HepG2 (cell line): Measurements from ENCODE around the gene OR2A7. TPM values are rescaled to one million over a fixed set of nuclear protein-coding genes. Genes with fewer than 3 reads are reported as not detected.

ENCODE experiments used
- ATAC-seq: fragments of 200-7000 bp; cut with Tn5 transposase; 3 replicates; pipeline ENCODE4 v1.9.1; 2020; ENCODE audit warnings: mild to moderate bottlenecking, moderate library complexity
- BruUV-seq: library from RNA; stranded (reverse); fragments of 400-500 nt; replicated peaks from 2 replicates; lab custom pipeline; 2021; lab: Mats Ljungman, UMichigan
- CTCF ChIA-PET: fragments of 300-600 bp; formaldehyde crosslinking; extraction: SDS; loops from one replicate; lab custom pipeline; 2021; ENCODE audit warnings: low total read pairs, inconsistent platforms, low intra/inter-chr PET ratio; lab: Yijun Ruan, JAX
- POLR2A ChIA-PET: fragments of 350-600 bp; sonication (Branson Sonifier 250); formaldehyde crosslinking; loops from one replicate; lab custom pipeline; 2020; ENCODE audit warnings: antibody characterized with exemption, inconsistent platforms; lab: Yijun Ruan, JAX
- DNase-seq: peaks from one replicate; pipeline ENCODE4 v3.0.0-alpha.2; 2015; ENCODE audit warnings: low spot score
- FAIRE-seq: peaks from 3 replicates; lab custom pipeline; 2011; peaks lifted over from hg19 to GRCh38; lab: Jason Lieb, UNC
- H2AFZ ChIP-seq: one replicate; pipeline ENCODE4 v1.6.1; 2011; ENCODE audit warnings: low read length, inconsistent platforms
- H3K27ac ChIP-seq: fragments of 300-600 bp; 3 replicates; pipeline ENCODE4 v1.8.0; 2011; ENCODE audit warnings: mixed run types, mild to moderate bottlenecking, mixed read lengths, low read length, inconsistent platforms; ENCODE audit not compliant: insufficient read depth; ENCODE audit errors: extremely low read length
- H3K27me3 ChIP-seq, 2 experiments: fragments of 200-600 bp in 1 of 2; 2 replicates in 1 of 2; 3 replicates in 1 of 2; pipeline versions ENCODE4 v1.6.0 to v1.8.0; 2011; ENCODE audit warnings: low read length in 2 of 2, mild to moderate bottlenecking in 2 of 2, moderate library complexity in 2 of 2, inconsistent platforms in 1 of 2; ENCODE audit not compliant: insufficient read depth in 2 of 2, control insufficient read depth in 1 of 2
- H3K36me3 ChIP-seq, 2 experiments: fragments of 200-600 bp in 1 of 2; replicated peaks in 1 of 2; 2 replicates in 1 of 2; 3 replicates in 1 of 2; pipeline versions ENCODE4 v1.5.1 to v1.8.0; 2011; ENCODE audit warnings: low read length in 2 of 2, inconsistent platforms in 1 of 2; ENCODE audit not compliant: insufficient read depth in 2 of 2, control insufficient read depth in 1 of 2
- H3K4me1 ChIP-seq: 2 replicates; pipeline ENCODE4 v1.5.1; 2012; ENCODE audit warnings: low read length, inconsistent platforms; ENCODE audit not compliant: insufficient read depth
- H3K4me2 ChIP-seq: 2 replicates; pipeline ENCODE4 v1.6.0; 2011; ENCODE audit warnings: low read depth, low read length, inconsistent platforms
- H3K4me3 ChIP-seq, 3 experiments: fragments of 200-600 bp in 1 of 3; sonication (generic), shearing (Covaris generic) in 1 of 3; replicated peaks in 1 of 3; 2 replicates each; pipeline ENCODE4 v1.5.1; 2011 to 2016; ENCODE audit warnings: low read length in 3 of 3, inconsistent platforms in 2 of 3, low read depth in 2 of 3, mild to moderate bottlenecking in 2 of 3, control low read depth in 1 of 3, mixed read lengths in 1 of 3; ENCODE audit not compliant: insufficient read depth in 1 of 3
- H3K79me2 ChIP-seq: one replicate; pipeline ENCODE4 v1.6.1; 2011; ENCODE audit warnings: low read length, inconsistent platforms; ENCODE audit not compliant: insufficient read depth
- H3K9ac ChIP-seq: 2 replicates; pipeline ENCODE4 v1.6.0; 2011; ENCODE audit warnings: mild to moderate bottlenecking, low read depth, low read length, inconsistent platforms; ENCODE audit not compliant: insufficient read depth
- H3K9me3 ChIP-seq: 2 replicates; pipeline ENCODE4 v1.5.1; 2012; ENCODE audit warnings: mild to moderate bottlenecking, low read length
- H4K20me1 ChIP-seq: 2 replicates; pipeline ENCODE4 v1.6.0; 2011; ENCODE audit warnings: inconsistent platforms, mild to moderate bottlenecking, low read length, moderate library complexity; ENCODE audit not compliant: insufficient read depth
- ARHGAP35 ChIP-seq: sonication (generic); formaldehyde crosslinking; IDR thresholded peaks from 2 replicates; pipeline ENCODE4 v1.9.0; 2022; ENCODE audit warnings: mild to moderate bottlenecking, inconsistent platforms, moderate library complexity, missing genetic modification reagents, borderline replicate concordance
- CCAR2 ChIP-seq: fragments of 200-400 bp; formaldehyde crosslinking; optimal IDR thresholded peaks from 2 replicates; pipeline ENCODE3; 2018; ENCODE audit warnings: low read depth, mild to moderate bottlenecking, low read length, moderate library complexity
- MED1 ChIP-seq: sonication (generic); formaldehyde crosslinking; IDR thresholded peaks from 2 replicates; pipeline ENCODE4 v1.4.0; 2020; ENCODE audit warnings: missing genetic modification reagents
- MYC ChIP-seq: sonication (generic); formaldehyde crosslinking; IDR thresholded peaks from 2 replicates; pipeline ENCODE4 v1.9.0; 2021; ENCODE audit warnings: missing genetic modification reagents, borderline replicate concordance
- NR2F1 ChIP-seq, 2 experiments: fragments of 450-650 bp in 1 of 2; formaldehyde crosslinking in 1 of 2; IDR thresholded peaks; 2 replicates each; pipeline versions ENCODE4 v1.5.0 to v1.6.1; 2016 to 2020; ENCODE audit warnings: mild to moderate bottlenecking in 1 of 2, missing compliant biosample characterization in 1 of 2, missing genetic modification reagents in 1 of 2, moderate library complexity in 1 of 2
- PCBP1 ChIP-seq: fragments of 200-400 bp; formaldehyde crosslinking; IDR thresholded peaks from 2 replicates; pipeline ENCODE4 v1.6.1; 2017; ENCODE audit warnings: mild to moderate bottlenecking, low read depth, low read length, borderline replicate concordance
- RFXANK ChIP-seq: IDR thresholded peaks from 2 replicates; pipeline ENCODE4 v1.6.1; 2016
- ZBTB25 ChIP-seq: IDR thresholded peaks from 2 replicates; pipeline ENCODE4 v1.6.1; 2018; ENCODE audit warnings: missing genetic modification reagents
- ZNF180 ChIP-seq: sonication (generic); formaldehyde crosslinking; IDR thresholded peaks from 2 replicates; pipeline ENCODE4 v1.4.0; 2020; ENCODE audit warnings: low read depth, missing genetic modification reagents, borderline replicate concordance
- ZNF282 ChIP-seq: fragments of 450-650 bp; IDR thresholded peaks from 2 replicates; pipeline ENCODE4 v1.6.1; 2018; ENCODE audit not compliant: partially characterized antibody
- ZNF44 ChIP-seq: sonication (generic); formaldehyde crosslinking; IDR thresholded peaks from 2 replicates; pipeline ENCODE4 v1.5.1; 2020; ENCODE audit warnings: mild to moderate bottlenecking, missing genetic modification reagents
- ZNF605 ChIP-seq: sonication (generic); formaldehyde crosslinking; IDR thresholded peaks from 2 replicates; pipeline ENCODE4 v1.8.0; 2022; ENCODE audit warnings: mild to moderate bottlenecking, missing genetic modification reagents
- WGBS: methylation state at CpG from one replicate; pipeline ENCODE4 v1.1.6; 2017; ENCODE audit warnings: low lambda C conversion rate; 5-methylcytosine and 5-hydroxymethylcytosine counted together
- in situ Hi-C: cut with HindIII; loops from 2 replicates; pipeline ENCODE4 v1.10.0; 2017; ENCODE audit warnings: low pct_unique_long_range_greater_than_20kb; ENCODE audit not compliant: extremely low pct_ligation_motif_present
- intact Hi-C: fragments of 100-400 bp; cut with micrococcal nuclease; formaldehyde crosslinking; loops from one replicate; pipeline ENCODE4 v1.10.0; 2022; ENCODE audit not compliant: unreplicated experiment
- polyA plus RNA-seq, 8 experiments: library from polyadenylated mRNA; depleted of rRNA in 3 of 8; stranded (reverse) in 7 of 8; unstranded in 1 of 8; fragments of >200 nt; fragmentation: Illumina TruSeq in 4 of 8; extraction: Trizol in 4 of 8; gene quantifications; 2 replicates each; pipeline versions ENCODE4 v1.2.1 to v1.2.3, GENCODE V29; 2011 to 2016; ENCODE audit warnings: low read depth in 4 of 8, missing spikeins in 1 of 8, mixed read lengths in 1 of 8; ENCODE audit not compliant: insufficient read depth in 1 of 8
- total RNA-seq, 5 experiments: library from RNA; depleted of rRNA; stranded (reverse); fragments of >200 nt; fragmentation: Illumina TruSeq; extraction: Trizol; gene quantifications; 2 replicates each; pipeline ENCODE4 v1.2.3, GENCODE V29; 2016; ENCODE audit warnings: low read depth in 1 of 5

The OR2A7 gene
- total and polyA plus RNA-seq, 2 of the 13 experiments (the other 11 are each of a cell fraction or from before 2014, with no cell fraction given), result not detected

- in situ Hi-C loops (no loop called here), intact Hi-C loops (no loop called here)
- Histone ChIP-seq H2AFZ (no peak overlapping the region), H3K4me1 (no peaks in the 10 kb centered on the region), H3K27ac (no peak overlapping the region), H3K4me2 (no peak overlapping the region), H3K36me3 (no peaks in the 10 kb centered on the region), H3K9me3 (no peaks in the 10 kb centered on the region), H4K20me1 (no peaks in the 10 kb centered on the region), H3K27me3 (no peaks in the 10 kb centered on the region), H3K9ac (no peak overlapping the region), H3K79me2 (no peaks in the 10 kb centered on the region), H3K4me3 (no peak overlapping the region)
- CTCF ChIA-PET, result no interaction called here
- WGBS, result 10% methylated on average over 3 of the region's 3 CpGs
- no peak for DNase-seq
- TF ChIP-seq ZNF605 (CRISPR knock-in tag) (no peak), MYC (CRISPR knock-in tag) (no peak), ZNF180 (CRISPR knock-in tag) (no peak), ZBTB25 (no peak), ARHGAP35 (CRISPR knock-in tag) (no peak), RFXANK (CRISPR knock-in tag) (no peak), MED1 (CRISPR knock-in tag) (no peak), NR2F1 (CRISPR knock-in tag; IDR thresholded peaks at IDR 0.05) (no peak), ZNF44 (CRISPR knock-in tag) (no peak), PCBP1 (no peak), CCAR2 (no peak), ZNF282 (no peak)
- BruUV-seq, result no TSS peak
- no peak for FAIRE-seq
- ATAC-seq, result no peak
- POLR2A ChIA-PET, result no interaction called here
Measured at GRCh38 chr7:144256112-144256511, 8.5 kb downstream of the OR2A7 start.
